Measurements from ENCODE around the gene TULP3. TPM values are rescaled to one million over a fixed set of nuclear protein-coding genes. Genes with fewer than 3 reads are reported as not detected.

TULP3 gene
- total RNA-seq, 1 donor, result 43.4 TPM

GRCh38 chr12:2857576-2857975 lies 33.1 kb upstream of the TULP3 start:
- Histone ChIP-seq H3K9me3 (ENCODE audit: low read depth, low read length) (no peaks in the 10 kb centered on the region), H3K27ac (ENCODE audit: low read depth, low read length) (no peak overlapping the region), H3K36me3 (ENCODE audit: insufficient read depth, low read length) (peaks cover 5% of the 10 kb centered on the region), H3K79me2 (ENCODE audit: insufficient read depth, low read length) (no peaks in the 10 kb centered on the region), H3K4me2 (ENCODE audit: insufficient read depth, low read length) (no peak overlapping the region), H2AFZ (ENCODE audit: low read length) (no peak overlapping the region), H3K4me3 (ENCODE audit: insufficient read depth, low read length) (no peak overlapping the region), H4K20me1 (ENCODE audit: insufficient read depth, low read length) (no peaks in the 10 kb centered on the region), H3K27me3 (ENCODE audit: insufficient read depth, low read length) (no peaks in the 10 kb centered on the region), H3K4me1 (ENCODE audit: insufficient read depth, low read length) (no peaks in the 10 kb centered on the region)
- no peak for TF ChIP-seq CTCF (IDR thresholded peaks at IDR 0.05; ENCODE audit: extremely low read depth, low read depth, low read length)
- DNase-seq (ENCODE audit: insufficient read length, low spot score, missing footprints), result no peak

- no peaks in the 10 kb centered on the region for H4K20me1 ChIP-seq (ENCODE audit: insufficient read depth, low read length)
- TF ChIP-seq CTCF (IDR thresholded peaks at IDR 0.05; ENCODE audit: extremely low read depth, low read depth, low read length), result no peak
- DNase-seq (ENCODE audit: insufficient read length, low spot score, missing footprints), result no peak
- no peaks in the 10 kb centered on the region for H3K9me3 ChIP-seq (ENCODE audit: low read depth, low read length)
- H3K36me3 ChIP-seq (ENCODE audit: insufficient read depth, low read length), result peaks cover 12% of the 10 kb centered on the region
- no peaks in the 10 kb centered on the region for H3K27me3 ChIP-seq (ENCODE audit: insufficient read depth, low read length)
- H2AFZ ChIP-seq (ENCODE audit: low read length), result no peak overlapping the region
- no peak overlapping the region for H3K4me3 ChIP-seq (ENCODE audit: insufficient read depth, low read length)
- no peak overlapping the region for H3K27ac ChIP-seq (ENCODE audit: low read depth, low read length)
- H3K79me2 ChIP-seq (ENCODE audit: insufficient read depth, low read length), result no peaks in the 10 kb centered on the region
- no peaks in the 10 kb centered on the region for H3K4me1 ChIP-seq (ENCODE audit: insufficient read depth, low read length)
- H3K4me2 ChIP-seq (ENCODE audit: insufficient read depth, low read length), result no peak overlapping the region
Observed at GRCh38 chr12:2858334-2858733, 32.4 kb upstream of the TULP3 start.

- DNase-seq (ENCODE audit: insufficient read length, low spot score, missing footprints), result no peak
- H3K4me2 ChIP-seq (ENCODE audit: insufficient read depth, low read length), result no peak overlapping the region
- H3K9me3 ChIP-seq (ENCODE audit: low read depth, low read length), result no peaks in the 10 kb centered on the region
- no peak overlapping the region for H3K27ac ChIP-seq (ENCODE audit: low read depth, low read length)
- no peaks in the 10 kb centered on the region for H4K20me1 ChIP-seq (ENCODE audit: insufficient read depth, low read length)
- H3K27me3 ChIP-seq (ENCODE audit: insufficient read depth, low read length), result no peaks in the 10 kb centered on the region
- no peak overlapping the region for H2AFZ ChIP-seq (ENCODE audit: low read length)
- H3K79me2 ChIP-seq (ENCODE audit: insufficient read depth, low read length), result no peaks in the 10 kb centered on the region
- peaks cover 12% of the 10 kb centered on the region for H3K36me3 ChIP-seq (ENCODE audit: insufficient read depth, low read length)
- TF ChIP-seq CTCF (IDR thresholded peaks at IDR 0.05; ENCODE audit: extremely low read depth, low read depth, low read length), result no peak
- no peak overlapping the region for H3K4me3 ChIP-seq (ENCODE audit: insufficient read depth, low read length)
- H3K4me1 ChIP-seq (ENCODE audit: insufficient read depth, low read length), result no peaks in the 10 kb centered on the region
Observed at GRCh38 chr12:2858944-2859421, 31.7 kb upstream of the TULP3 start.

GRCh38 chr12:2860170-2860569 lies 30.5 kb upstream of the TULP3 start:
- H3K4me2 ChIP-seq (ENCODE audit: insufficient read depth, low read length), result no peak overlapping the region
- TF ChIP-seq CTCF (IDR thresholded peaks at IDR 0.05; ENCODE audit: extremely low read depth, low read depth, low read length), result no peak
- H3K27me3 ChIP-seq (ENCODE audit: insufficient read depth, low read length), result no peaks in the 10 kb centered on the region
- no peak overlapping the region for H2AFZ ChIP-seq (ENCODE audit: low read length)
- no peaks in the 10 kb centered on the region for H4K20me1 ChIP-seq (ENCODE audit: insufficient read depth, low read length)
- peaks cover 20% of the 10 kb centered on the region for H3K36me3 ChIP-seq (ENCODE audit: insufficient read depth, low read length)
- H3K27ac ChIP-seq (ENCODE audit: low read depth, low read length), result no peak overlapping the region
- H3K4me3 ChIP-seq (ENCODE audit: insufficient read depth, low read length), result no peak overlapping the region
- no peak for DNase-seq (ENCODE audit: insufficient read length, low spot score, missing footprints)
- no peaks in the 10 kb centered on the region for H3K79me2 ChIP-seq (ENCODE audit: insufficient read depth, low read length)
- no peaks in the 10 kb centered on the region for H3K9me3 ChIP-seq (ENCODE audit: low read depth, low read length)
- H3K4me1 ChIP-seq (ENCODE audit: insufficient read depth, low read length), result no peaks in the 10 kb centered on the region

All from osteoblast (primary cell).